CD14-positive monocyte (primary cell): Measurements from ENCODE around the gene SIGLEC1. TPM values are rescaled to one million over a fixed set of nuclear protein-coding genes. Genes with fewer than 3 reads are reported as not detected.

Source experiments
- DNase-seq, 3 donors: peaks; one replicate each; pipeline ENCODE4 v3.0.0-alpha.2; 2011 to 2022
- H2AFZ ChIP-seq: 2 replicates; pipeline ENCODE4 v1.6.0; 2012; ENCODE audit warnings: mild to moderate bottlenecking, low read depth, low read length, inconsistent platforms; ENCODE audit not compliant: insufficient read depth, poor library complexity, severe bottlenecking
- H3K27ac ChIP-seq, 2 donors: 1 replicate in 1 of 2; 2 replicates in 1 of 2; pipeline ENCODE4 v1.5.1; 2012 to 2013; ENCODE audit warnings: low read length in 2 of 2, control low read depth in 1 of 2, inconsistent platforms in 1 of 2, low read depth in 1 of 2, mild to moderate bottlenecking in 1 of 2
- H3K27me3 ChIP-seq, 2 donors: one replicate each; pipeline versions ENCODE4 v1.6.0 to v1.6.1; 2011 to 2013; ENCODE audit warnings: low read length in 2 of 2; ENCODE audit not compliant: control insufficient read depth in 2 of 2, insufficient read depth in 2 of 2
- H3K36me3 ChIP-seq, 2 donors: replicated peaks in 1 of 2; 1 replicate in 1 of 2; 2 replicates in 1 of 2; pipeline versions ENCODE4 v1.5.1 to v1.6.1; 2012 to 2013; ENCODE audit warnings: low read length in 2 of 2, control low read depth in 1 of 2, inconsistent platforms in 1 of 2, mild to moderate bottlenecking in 1 of 2; ENCODE audit not compliant: insufficient read depth in 2 of 2, control insufficient read depth in 1 of 2
- H3K4me1 ChIP-seq, 2 donors: 1 replicate in 1 of 2; 2 replicates in 1 of 2; pipeline versions ENCODE4 v1.5.1 to v1.6.1; 2012 to 2013; ENCODE audit warnings: low read length in 2 of 2, control low read depth in 1 of 2, inconsistent platforms in 1 of 2, mild to moderate bottlenecking in 1 of 2, moderate library complexity in 1 of 2; ENCODE audit not compliant: insufficient read depth in 2 of 2, control insufficient read depth in 1 of 2
- H3K4me2 ChIP-seq: replicated peaks from 2 replicates; pipeline ENCODE3; 2012; ENCODE audit warnings: low read length, moderate library complexity, mild to moderate bottlenecking; ENCODE audit not compliant: poor library complexity, severe bottlenecking; ENCODE audit errors: extremely low read depth
- H3K4me3 ChIP-seq, 3 experiments: fragments of 200-600 bp in 1 of 3; sonication (generic) in 1 of 3; replicated peaks in 1 of 3; 1 replicate in 2 of 3; 2 replicates in 1 of 3; pipeline ENCODE4 v1.5.1; 2011 to 2013; ENCODE audit warnings: low read length in 3 of 3, mild to moderate bottlenecking in 3 of 3, control low read depth in 2 of 3, low read depth in 2 of 3, inconsistent platforms in 1 of 3, moderate library complexity in 1 of 3
- H3K79me2 ChIP-seq: 2 replicates; pipeline ENCODE4 v1.6.0; 2012; ENCODE audit warnings: mild to moderate bottlenecking, control low read depth, inconsistent platforms, low read length, moderate library complexity; ENCODE audit not compliant: insufficient read depth
- H3K9ac ChIP-seq: 2 replicates; pipeline ENCODE4 v1.6.0; 2017; ENCODE audit warnings: low read length, mild to moderate bottlenecking; ENCODE audit not compliant: insufficient read depth, poor library complexity, severe bottlenecking
- H3K9me3 ChIP-seq, 2 donors: replicated peaks in 1 of 2; 1 replicate in 1 of 2; 2 replicates in 1 of 2; pipeline versions ENCODE4 v1.5.1 to v1.6.1; 2012 to 2013; ENCODE audit warnings: low read length in 2 of 2, control low read depth in 1 of 2; ENCODE audit not compliant: control insufficient read depth in 1 of 2, insufficient read depth in 1 of 2
- H4K20me1 ChIP-seq: 2 replicates; pipeline ENCODE4 v1.6.0; 2012; ENCODE audit warnings: mild to moderate bottlenecking, low read length, control low read depth, moderate library complexity; ENCODE audit not compliant: insufficient read depth
- H3K27ac Mint-ChIP-seq, 7 donors: one replicate each; pipeline ENCODE4 v1.8.0; 2020; ENCODE audit warnings: mild to moderate bottlenecking in 7 of 7, mixed read lengths in 7 of 7, moderate library complexity in 6 of 7, inconsistent platforms in 2 of 7
- H3K27me3 Mint-ChIP-seq, 3 donors: one replicate each; pipeline ENCODE4 v1.8.0; 2021 to 2022; ENCODE audit warnings: low read depth in 3 of 3, mild to moderate bottlenecking in 3 of 3, mixed read lengths in 3 of 3, moderate library complexity in 3 of 3, inconsistent platforms in 1 of 3
- H3K36me3 Mint-ChIP-seq, 2 donors: one replicate each; pipeline ENCODE4 v1.8.0; 2020; ENCODE audit warnings: mixed read lengths in 2 of 2, inconsistent platforms in 1 of 2, mild to moderate bottlenecking in 1 of 2
- H3K4me1 Mint-ChIP-seq: one replicate; pipeline ENCODE4 v1.8.0; 2020; ENCODE audit warnings: mild to moderate bottlenecking, mixed read lengths
- H3K4me3 Mint-ChIP-seq, 2 donors: one replicate each; pipeline ENCODE4 v1.8.0; 2020; ENCODE audit warnings: mild to moderate bottlenecking in 2 of 2, mixed read lengths in 2 of 2, moderate library complexity in 1 of 2
- H3K9me3 Mint-ChIP-seq, 7 donors: one replicate each; pipeline ENCODE4 v1.8.0; 2020 to 2022; ENCODE audit warnings: mixed read lengths in 7 of 7, mild to moderate bottlenecking in 6 of 7, moderate library complexity in 6 of 7, inconsistent platforms in 2 of 7
- WGBS: methylation state at CpG from one replicate; pipeline ENCODE4 v1.1.5; 2013; ENCODE audit warnings: missing lambda C conversion rate; ENCODE audit not compliant: insufficient coverage; 5-methylcytosine and 5-hydroxymethylcytosine counted together
- intact Hi-C, 2 donors: fragments of 100-400 bp; cut with micrococcal nuclease; formaldehyde crosslinking; loops; one replicate each; pipeline versions ENCODE4 v1.15.0 to v1.15.1; 2023
- polyA plus RNA-seq, 3 donors: library from polyadenylated mRNA; depleted of rRNA in 1 of 3; unstranded in 2 of 3; stranded (reverse) in 1 of 3; fragments of 300-500 nt in 2 of 3; fragments of >200 nt in 1 of 3; fragmentation: Illumina TruSeq in 2 of 3; gene quantifications; 1 replicate in 2 of 3; 2 replicates in 1 of 3; pipeline ENCODE4 v1.2.3, GENCODE V29; 2012 to 2021
- TF ChIP-seq, protein P1 (sequence below): fragments of 200-600 bp; IDR thresholded peaks from one replicate; pipeline ENCODE4 v1.8.0; 2022; ENCODE audit warnings: antibody characterized with exemption, mild to moderate bottlenecking

Gene SIGLEC1
- polyA plus RNA-seq, 3 donors = 1.6 to 23.5 (median 2.5) TPM

DNA sequence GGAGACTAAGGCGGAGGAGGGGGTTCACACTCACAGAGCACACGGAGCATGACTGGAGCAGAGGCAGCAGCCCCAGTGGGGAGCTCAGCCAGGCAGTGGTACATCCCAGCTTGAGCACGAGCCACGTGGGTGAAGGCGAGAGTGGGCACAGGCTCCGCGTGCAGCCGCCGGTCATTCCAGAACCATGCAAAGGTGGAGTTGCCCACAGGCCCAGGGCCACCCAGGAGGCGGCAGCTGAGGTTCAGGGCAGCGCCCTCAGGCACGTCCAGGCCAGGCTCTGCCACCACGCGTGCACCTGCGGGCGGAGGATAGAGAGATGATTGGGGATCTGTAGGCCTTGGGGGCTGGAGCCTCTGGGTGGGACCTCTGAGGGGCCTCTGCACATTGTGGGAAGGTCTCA lies 21.1 kb downstream of the SIGLEC1 start:
- no peak overlapping the region for H3K4me3 Mint-ChIP-seq
- H3K9me3 ChIP-seq = peaks cover under 1 to 3% of the 10 kb centered on the region in 2 donors
- peaks cover 0 to 3% of the 10 kb centered on the region in 2 donors for H3K27me3 ChIP-seq
- H3K4me1 Mint-ChIP-seq = peaks cover 4% of the 10 kb centered on the region
- intact Hi-C loops = no loop called here
- H3K79me2 ChIP-seq = no peaks in the 10 kb centered on the region
- no peak overlapping the region for H2AFZ ChIP-seq
- H3K9me3 Mint-ChIP-seq = peaks cover under 1 to 3% (median 2%) of the 10 kb centered on the region in 7 donors
- peaks cover 2 to 9% (median 8%) of the 10 kb centered on the region in 3 donors for H3K27me3 Mint-ChIP-seq
- no peak overlapping the region for H3K4me3 ChIP-seq
- H3K36me3 Mint-ChIP-seq = peaks cover 0 to 1% of the 10 kb centered on the region in 2 donors
- no peak for DNase-seq
- no peaks in the 10 kb centered on the region for H3K36me3 ChIP-seq
- 96% methylated on average over 16 of the region's 16 CpGs for WGBS
- no peaks in the 10 kb centered on the region for H3K4me1 ChIP-seq
- H3K4me2 ChIP-seq = no peak overlapping the region
- TF ChIP-seq, protein P1, sequence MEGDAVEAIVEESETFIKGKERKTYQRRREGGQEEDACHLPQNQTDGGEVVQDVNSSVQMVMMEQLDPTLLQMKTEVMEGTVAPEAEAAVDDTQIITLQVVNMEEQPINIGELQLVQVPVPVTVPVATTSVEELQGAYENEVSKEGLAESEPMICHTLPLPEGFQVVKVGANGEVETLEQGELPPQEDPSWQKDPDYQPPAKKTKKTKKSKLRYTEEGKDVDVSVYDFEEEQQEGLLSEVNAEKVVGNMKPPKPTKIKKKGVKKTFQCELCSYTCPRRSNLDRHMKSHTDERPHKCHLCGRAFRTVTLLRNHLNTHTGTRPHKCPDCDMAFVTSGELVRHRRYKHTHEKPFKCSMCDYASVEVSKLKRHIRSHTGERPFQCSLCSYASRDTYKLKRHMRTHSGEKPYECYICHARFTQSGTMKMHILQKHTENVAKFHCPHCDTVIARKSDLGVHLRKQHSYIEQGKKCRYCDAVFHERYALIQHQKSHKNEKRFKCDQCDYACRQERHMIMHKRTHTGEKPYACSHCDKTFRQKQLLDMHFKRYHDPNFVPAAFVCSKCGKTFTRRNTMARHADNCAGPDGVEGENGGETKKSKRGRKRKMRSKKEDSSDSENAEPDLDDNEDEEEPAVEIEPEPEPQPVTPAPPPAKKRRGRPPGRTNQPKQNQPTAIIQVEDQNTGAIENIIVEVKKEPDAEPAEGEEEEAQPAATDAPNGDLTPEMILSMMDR = no peak
- H3K27ac ChIP-seq = no peak overlapping the region
- H3K9ac ChIP-seq = no peak overlapping the region
- H4K20me1 ChIP-seq = no peaks in the 10 kb centered on the region
- H3K27ac Mint-ChIP-seq = peak overlapping the region in 1 of 7 donors; percentile 33

DNA sequence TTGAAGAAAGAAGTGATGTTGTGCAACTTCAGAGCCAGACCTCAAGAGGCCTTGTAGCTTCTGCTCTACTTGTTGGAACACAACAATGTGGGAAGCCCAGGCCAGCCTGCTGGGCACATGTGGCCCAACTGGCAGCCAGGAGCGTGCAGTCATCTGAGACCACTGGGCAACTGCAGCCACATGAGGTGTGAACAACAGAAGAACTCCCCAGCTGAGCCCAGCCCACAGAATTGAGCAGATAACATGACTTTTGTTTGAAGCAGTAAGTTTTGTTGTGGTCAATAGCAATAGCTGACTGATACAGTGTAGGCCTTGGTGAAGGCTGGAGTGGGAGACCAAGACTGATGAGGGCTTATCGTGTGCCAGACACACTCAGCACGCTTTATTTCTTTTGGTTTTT lies 22.0 kb downstream of the SIGLEC1 start:
- peaks cover 0 to 4% of the 10 kb centered on the region in 2 donors for H3K27me3 ChIP-seq
- H3K4me2 ChIP-seq = no peak overlapping the region
- H3K9me3 ChIP-seq = no peaks in the 10 kb centered on the region
- no peaks in the 10 kb centered on the region for H3K4me1 ChIP-seq
- H3K4me3 ChIP-seq = no peak overlapping the region
- Mint-ChIP-seq H3K27ac (no peak overlapping the region), H3K4me3 (no peak overlapping the region), H3K27me3 (peaks cover 2 to 17% (median 9%) of the 10 kb centered on the region in 3 donors), H3K36me3 (no peaks in the 10 kb centered on the region), H3K9me3 (peaks cover 0 to 2% (median 0%) of the 10 kb centered on the region in 7 donors), H3K4me1 (peaks cover 4% of the 10 kb centered on the region)
- H2AFZ ChIP-seq = no peak overlapping the region
- H4K20me1 ChIP-seq = no peaks in the 10 kb centered on the region
- WGBS = 100% methylated on average over 1 of the region's 3 CpGs
- H3K36me3 ChIP-seq = no peaks in the 10 kb centered on the region
- intact Hi-C loops = no loop called here
- no peak overlapping the region for H3K27ac ChIP-seq
- H3K9ac ChIP-seq = no peak overlapping the region
- TF ChIP-seq, protein P1 = no peak
- H3K79me2 ChIP-seq = no peaks in the 10 kb centered on the region
- no peak for DNase-seq
